ENCODE results near the gene CD40. TPM values are rescaled to one million over a fixed set of nuclear protein-coding genes. Genes with fewer than 3 reads are reported as not detected.

CD40 gene
- total and polyA plus RNA-seq, 4 donors, result 20.4 to 55.0 (median 28.4) TPM

DNA sequence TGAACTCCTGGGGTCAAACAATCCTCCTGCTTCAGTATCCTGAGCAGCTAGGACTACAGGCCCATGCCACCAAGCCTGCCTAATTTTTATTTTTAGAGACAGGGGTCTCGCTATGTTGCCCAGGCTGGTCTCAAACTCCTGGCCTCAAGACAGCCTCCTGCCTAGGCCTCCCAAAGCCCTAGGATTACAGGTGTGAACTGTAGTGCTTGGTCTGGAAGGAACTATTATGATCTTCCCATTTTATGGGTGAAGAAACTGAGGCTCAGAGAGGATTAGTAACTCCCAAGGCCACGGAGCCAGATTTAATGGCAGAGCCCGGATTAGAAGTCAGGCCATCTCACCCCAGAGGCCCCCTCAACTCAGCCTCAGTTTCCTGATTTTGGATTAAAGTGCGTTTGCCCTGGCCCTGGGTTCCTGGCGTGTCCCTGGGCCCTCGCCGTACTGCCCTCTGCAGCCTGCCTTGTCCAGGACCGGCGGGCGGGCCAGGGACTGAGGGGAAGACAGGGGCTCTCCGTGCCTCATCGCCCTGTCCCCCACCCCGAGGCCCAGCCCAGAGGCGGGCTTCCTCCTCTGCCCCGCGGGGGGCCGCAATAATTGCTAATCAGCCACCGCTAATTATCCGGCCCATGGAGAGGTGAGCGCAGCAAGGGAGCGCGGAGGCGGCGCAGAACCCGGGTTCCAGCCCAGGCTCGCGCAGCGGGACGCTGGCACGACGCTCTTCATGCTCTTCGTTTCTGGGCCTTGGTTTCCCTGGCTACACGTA, 34.9 kb downstream of the CD40 start:
- WGBS, 2 donors, result 52 to 68% methylated on average over 33 of the region's 33 CpGs
- no peak overlapping the region for H3K27ac ChIP-seq (ENCODE audit: low read depth in 1 of 2, low read length in 1 of 2)
- no peaks in the 10 kb centered on the region for H3K4me1 ChIP-seq (ENCODE audit: control insufficient read depth in 5 of 5, insufficient read depth in 5 of 5, low read length in 5 of 5)
- H3K9me3 ChIP-seq (ENCODE audit: control insufficient read depth in 4 of 4, insufficient read depth in 3 of 4, low read length in 3 of 4), result no peaks in the 10 kb centered on the region
- no peak overlapping the region for H3K9ac ChIP-seq (ENCODE audit: insufficient read depth in 1 of 2, low read length in 2 of 2)
- no peak for TF ChIP-seq CTCF (IDR thresholded peaks at IDR 0.05; ENCODE audit: control extremely low read depth, extremely low read depth)
- ATAC-seq (ENCODE audit: insufficient read depth, low FRiP score), result no peak
- no peaks in the 10 kb centered on the region for H3K36me3 ChIP-seq (ENCODE audit: control insufficient read depth in 4 of 4, insufficient read depth in 4 of 4, low read length in 4 of 4)
- DNase-seq, result no peak
- H3K4me3 ChIP-seq, result no peak overlapping the region
- peaks cover 0 to 8% (median 2%) of the 10 kb centered on the region in 3 donors for H3K27me3 ChIP-seq (ENCODE audit: control insufficient read depth in 3 of 3, insufficient read depth in 3 of 3, low read length in 2 of 3)

DNA sequence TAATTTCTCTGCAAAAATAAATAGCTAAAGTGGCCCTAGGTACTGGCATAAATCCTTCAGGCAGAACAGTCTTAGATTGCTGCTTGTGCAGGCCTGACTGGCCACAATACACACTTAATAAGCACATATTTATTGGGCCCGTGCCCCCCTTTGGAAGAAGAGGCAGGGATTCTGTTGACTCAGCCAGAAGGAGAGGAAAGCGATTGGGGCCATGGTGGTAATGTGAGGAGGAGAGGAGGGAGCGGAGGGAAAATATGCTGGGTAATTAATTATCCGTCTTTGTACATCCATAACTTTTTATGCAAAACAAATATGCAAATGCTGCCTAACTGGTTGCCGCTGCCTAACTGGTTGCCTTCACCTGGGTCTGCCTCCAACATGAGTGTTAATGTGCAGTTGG, 36.2 kb downstream of the CD40 start:
- H3K4me1 ChIP-seq (ENCODE audit: control insufficient read depth in 5 of 5, insufficient read depth in 5 of 5, low read length in 5 of 5), result no peaks in the 10 kb centered on the region
- H3K9ac ChIP-seq (ENCODE audit: insufficient read depth in 1 of 2, low read length in 2 of 2), result no peak overlapping the region
- TF ChIP-seq CTCF (IDR thresholded peaks at IDR 0.05; ENCODE audit: control extremely low read depth, extremely low read depth), result no peak
- DNase-seq, result no peak
- ATAC-seq (ENCODE audit: insufficient read depth, low FRiP score), result no peak
- H3K4me3 ChIP-seq, result no peak overlapping the region
- H3K27me3 ChIP-seq (ENCODE audit: control insufficient read depth in 3 of 3, insufficient read depth in 3 of 3, low read length in 2 of 3), result peaks cover 0 to 8% (median 2%) of the 10 kb centered on the region in 3 donors
- WGBS, 2 donors, result 67 to 89% methylated on average over 5 of the region's 5 CpGs
- H3K9me3 ChIP-seq (ENCODE audit: control insufficient read depth in 4 of 4, insufficient read depth in 3 of 4, low read length in 3 of 4), result no peaks in the 10 kb centered on the region
- no peaks in the 10 kb centered on the region for H3K36me3 ChIP-seq (ENCODE audit: control insufficient read depth in 4 of 4, insufficient read depth in 4 of 4, low read length in 4 of 4)
- H3K27ac ChIP-seq (ENCODE audit: low read depth in 1 of 2, low read length in 1 of 2), result no peak overlapping the region

GRCh38 chr20:46154796-46155195, 36.7 kb downstream of the CD40 start:
- peaks cover 0 to 9% (median 2%) of the 10 kb centered on the region in 3 donors for H3K27me3 ChIP-seq (ENCODE audit: control insufficient read depth in 3 of 3, insufficient read depth in 3 of 3, low read length in 2 of 3)
- no peak for ATAC-seq (ENCODE audit: insufficient read depth, low FRiP score)
- WGBS, 2 donors, result 54 to 85% methylated on average over 2 of the region's 2 CpGs

More at GRCh38 chr20:46154796-46155195, 36.7 kb downstream of the CD40 start:
- Histone ChIP-seq H3K27ac (ENCODE audit: low read depth in 1 of 2, low read length in 1 of 2) (no peak overlapping the region), H3K4me1 (ENCODE audit: control insufficient read depth in 5 of 5, insufficient read depth in 5 of 5, low read length in 5 of 5) (no peaks in the 10 kb centered on the region), H3K9ac (ENCODE audit: insufficient read depth in 1 of 2, low read length in 2 of 2) (no peak overlapping the region), H3K36me3 (ENCODE audit: control insufficient read depth in 4 of 4, insufficient read depth in 4 of 4, low read length in 4 of 4) (no peaks in the 10 kb centered on the region), H3K4me3 (no peak overlapping the region), H3K9me3 (ENCODE audit: control insufficient read depth in 4 of 4, insufficient read depth in 3 of 4, low read length in 3 of 4) (no peaks in the 10 kb centered on the region)
- no peak for TF ChIP-seq CTCF (IDR thresholded peaks at IDR 0.05; ENCODE audit: control extremely low read depth, extremely low read depth)
- DNase-seq, result no peak

Data from lung (tissue), 12 donors.